Esophagus squamous epithelium (tissue), 5 donors: Measurements from ENCODE around the gene GRIK1. TPM values are rescaled to one million over a fixed set of nuclear protein-coding genes. Genes with fewer than 3 reads are reported as not detected.

Experiments
- DNase-seq: peaks from one replicate; lab custom pipeline; 2025; lab: John Stamatoyannopoulos, UW
- H3K27ac ChIP-seq, 4 donors: fragments of 200-600 bp; sonication (generic); one replicate each; pipeline ENCODE4 v1.5.1; 2016 to 2019; ENCODE audit warnings: mild to moderate bottlenecking in 1 of 4
- H3K27me3 ChIP-seq, 4 donors: fragments of 200-600 bp; sonication (generic); 1 replicate in 3 of 4; 2 replicates in 1 of 4; pipeline versions ENCODE4 v1.5.1 to v1.6.0; 2017 to 2021; ENCODE audit warnings: antibody characterized with exemption in 1 of 4
- H3K36me3 ChIP-seq, 3 donors: fragments of 200-600 bp; sonication (generic); one replicate each; pipeline ENCODE4 v1.5.1; 2016 to 2019
- H3K4me1 ChIP-seq, 3 donors: fragments of 200-600 bp; sonication (generic); one replicate each; pipeline ENCODE4 v1.5.1; 2017 to 2019
- H3K4me3 ChIP-seq, 4 donors: fragments of 200-600 bp; sonication (generic); 1 replicate in 3 of 4; 2 replicates in 1 of 4; pipeline ENCODE4 v1.5.1; 2016 to 2019; ENCODE audit warnings: mild to moderate bottlenecking in 2 of 4, moderate library complexity in 1 of 4
- H3K9me3 ChIP-seq, 3 donors: fragments of 200-600 bp; sonication (generic); one replicate each; pipeline ENCODE4 v1.5.1; 2016 to 2019
- POLR2A ChIP-seq, 4 donors: fragments of 450-650 bp; IDR thresholded peaks; one replicate each; pipeline ENCODE4 v1.6.1; 2017; ENCODE audit warnings: antibody characterized with exemption in 4 of 4, mild to moderate bottlenecking in 4 of 4, moderate library complexity in 3 of 4
- WGBS, 2 donors: methylation state at CpG; one replicate each; pipeline ENCODE4 v1.1.5; 2018; 5-methylcytosine and 5-hydroxymethylcytosine counted together
- intact Hi-C: fragments of 100-400 bp; cut with DNase I; formaldehyde crosslinking; loops from one replicate; pipeline ENCODE4 v1.15.0; 2022
- total RNA-seq, 4 donors: library from RNA; depleted of rRNA; stranded (reverse); fragments of >200 nt; gene quantifications; one replicate each; pipeline ENCODE4 v1.1.0, GENCODE V29; 2016
- TF ChIP-seq, protein P1 (sequence below), 6 experiments: fragments of 450-650 bp in 4 of 6; fragments of 200-600 bp in 2 of 6; sonication (generic) in 2 of 6; IDR thresholded peaks; one replicate each; pipeline ENCODE4 v1.5.1; 2016 to 2019; ENCODE audit warnings: antibody characterized with exemption in 6 of 6, mild to moderate bottlenecking in 4 of 6, moderate library complexity in 4 of 6
- donor health status: DM: yes; HTN: yes; CAD: no.

Gene GRIK1
- total RNA-seq, 4 donors from 2014 or later = 0.19 TPM; not detected in 3

DNA sequence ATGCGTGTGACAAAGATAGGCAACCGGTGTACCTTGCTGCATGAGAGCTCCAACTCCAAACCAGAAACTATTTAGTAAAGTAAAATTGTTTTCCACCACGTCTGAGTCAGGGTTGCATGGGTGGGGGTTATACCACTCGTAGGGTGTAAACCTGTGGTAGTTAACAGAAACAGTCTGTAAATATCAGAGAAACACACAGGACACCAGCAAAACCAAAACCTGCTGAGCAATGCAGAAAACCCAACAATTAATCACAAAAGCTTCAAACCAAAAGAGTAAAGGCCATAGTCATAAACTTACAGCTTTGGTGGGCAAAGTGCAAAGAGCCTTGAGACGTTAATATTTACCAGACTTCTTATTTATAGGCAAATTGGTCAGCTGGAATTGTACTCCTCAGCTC is 358.4 kb downstream of the GRIK1 start:
- no peak for DNase-seq
- Histone ChIP-seq H3K4me3 (no peak overlapping the region), H3K27ac (no peak overlapping the region), H3K9me3 (no peaks in the 10 kb centered on the region), H3K27me3 (no peaks in the 10 kb centered on the region), H3K36me3 (no peaks in the 10 kb centered on the region), H3K4me1 (no peaks in the 10 kb centered on the region)
- TF ChIP-seq, protein P1, sequence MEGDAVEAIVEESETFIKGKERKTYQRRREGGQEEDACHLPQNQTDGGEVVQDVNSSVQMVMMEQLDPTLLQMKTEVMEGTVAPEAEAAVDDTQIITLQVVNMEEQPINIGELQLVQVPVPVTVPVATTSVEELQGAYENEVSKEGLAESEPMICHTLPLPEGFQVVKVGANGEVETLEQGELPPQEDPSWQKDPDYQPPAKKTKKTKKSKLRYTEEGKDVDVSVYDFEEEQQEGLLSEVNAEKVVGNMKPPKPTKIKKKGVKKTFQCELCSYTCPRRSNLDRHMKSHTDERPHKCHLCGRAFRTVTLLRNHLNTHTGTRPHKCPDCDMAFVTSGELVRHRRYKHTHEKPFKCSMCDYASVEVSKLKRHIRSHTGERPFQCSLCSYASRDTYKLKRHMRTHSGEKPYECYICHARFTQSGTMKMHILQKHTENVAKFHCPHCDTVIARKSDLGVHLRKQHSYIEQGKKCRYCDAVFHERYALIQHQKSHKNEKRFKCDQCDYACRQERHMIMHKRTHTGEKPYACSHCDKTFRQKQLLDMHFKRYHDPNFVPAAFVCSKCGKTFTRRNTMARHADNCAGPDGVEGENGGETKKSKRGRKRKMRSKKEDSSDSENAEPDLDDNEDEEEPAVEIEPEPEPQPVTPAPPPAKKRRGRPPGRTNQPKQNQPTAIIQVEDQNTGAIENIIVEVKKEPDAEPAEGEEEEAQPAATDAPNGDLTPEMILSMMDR (IDR thresholded peaks at IDR 0.05) = no peak
- TF ChIP-seq POLR2A (IDR thresholded peaks at IDR 0.05) = no peak
- intact Hi-C loops = no loop called here
- 80 to 86% methylated on average over 5 of the region's 5 CpGs for WGBS, 2 donors

DNA sequence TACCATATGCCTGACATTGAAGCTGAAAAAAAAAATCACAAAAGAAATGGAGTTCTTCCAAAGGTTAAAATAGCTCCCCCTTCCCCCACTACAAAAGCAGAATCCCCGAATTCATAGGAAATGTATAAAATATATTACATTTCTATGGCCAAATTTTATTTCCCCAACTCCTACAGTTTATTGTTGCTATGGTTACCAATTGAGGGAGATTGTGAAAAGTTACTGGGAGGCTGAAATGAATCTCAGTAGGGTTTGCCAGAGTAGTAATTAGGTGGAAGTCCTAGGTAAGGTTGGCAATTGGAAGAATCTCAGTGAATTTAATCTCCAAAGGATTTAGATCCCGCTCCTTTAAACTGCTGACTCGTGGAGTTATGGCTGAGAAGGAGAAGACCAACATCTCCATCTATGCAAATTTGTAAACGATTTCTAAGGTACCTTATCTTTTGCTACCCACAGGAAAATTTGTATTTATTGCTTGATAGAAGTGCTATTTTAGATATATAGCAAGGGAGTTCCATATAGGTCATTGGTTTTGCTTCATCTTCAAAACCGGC is 359.0 kb downstream of the GRIK1 start:
- Histone ChIP-seq H3K27ac (no peak overlapping the region), H3K9me3 (no peaks in the 10 kb centered on the region), H3K4me1 (no peaks in the 10 kb centered on the region), H3K4me3 (no peak overlapping the region), H3K27me3 (no peaks in the 10 kb centered on the region), H3K36me3 (no peaks in the 10 kb centered on the region)
- no peak for TF ChIP-seq POLR2A (IDR thresholded peaks at IDR 0.05)
- TF ChIP-seq, protein P1 (IDR thresholded peaks at IDR 0.05) = no peak
- 78 to 85% methylated on average over 5 of the region's 5 CpGs for WGBS, 2 donors
- no peak for DNase-seq
- intact Hi-C loops = no loop called here

DNA sequence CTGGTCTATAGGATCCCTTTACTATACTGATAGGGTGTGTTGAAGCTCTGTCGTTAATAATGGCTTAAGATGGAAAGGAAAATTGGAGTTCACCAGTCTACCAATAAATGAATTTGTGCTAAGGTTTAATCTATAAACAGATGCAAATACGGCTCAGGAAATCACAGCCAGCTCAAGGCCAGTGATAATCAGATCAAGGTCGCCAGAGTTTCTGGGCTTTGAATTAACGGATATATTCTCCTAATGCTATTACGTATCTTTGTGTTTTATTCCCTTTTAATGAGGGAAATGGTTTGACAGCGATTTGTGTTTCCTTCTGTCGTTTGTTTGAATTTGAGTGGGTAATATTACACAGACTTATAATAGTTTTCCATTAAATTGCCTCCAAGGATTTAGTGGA is 361.5 kb downstream of the GRIK1 start:
- no peak for DNase-seq
- Histone ChIP-seq H3K4me3 (no peak overlapping the region), H3K36me3 (no peaks in the 10 kb centered on the region), H3K4me1 (no peaks in the 10 kb centered on the region), H3K9me3 (no peaks in the 10 kb centered on the region), H3K27ac (no peak overlapping the region), H3K27me3 (no peaks in the 10 kb centered on the region)
- WGBS, 2 donors = 81 to 86% methylated on average over 7 of the region's 7 CpGs
- no peak for TF ChIP-seq POLR2A (IDR thresholded peaks at IDR 0.05)
- TF ChIP-seq, protein P1 (IDR thresholded peaks at IDR 0.05) = no peak
- intact Hi-C loops = no loop called here

DNA sequence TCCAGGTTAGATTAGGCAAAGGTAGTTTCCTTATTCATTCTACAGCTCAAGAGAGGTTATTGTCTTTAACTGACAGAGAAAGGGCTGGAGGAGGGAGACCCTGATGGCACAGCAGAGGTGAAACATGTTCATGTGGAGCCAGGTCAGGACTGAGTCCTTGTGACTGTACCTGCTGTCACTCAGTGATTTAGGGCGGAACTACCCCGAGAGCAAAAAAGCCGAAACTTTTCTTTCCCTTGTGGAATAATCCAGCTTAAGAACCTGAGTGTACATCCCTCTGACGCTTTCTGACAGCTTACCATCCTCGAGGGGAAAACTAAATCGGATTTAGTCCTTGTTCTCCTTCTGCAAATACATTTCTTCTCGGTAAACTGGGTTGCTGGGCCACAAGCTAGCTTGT is 367.8 kb downstream of the GRIK1 start:
- WGBS, 2 donors = 78 to 83% methylated on average over 7 of the region's 7 CpGs
- intact Hi-C loops = no loop called here

DNA sequence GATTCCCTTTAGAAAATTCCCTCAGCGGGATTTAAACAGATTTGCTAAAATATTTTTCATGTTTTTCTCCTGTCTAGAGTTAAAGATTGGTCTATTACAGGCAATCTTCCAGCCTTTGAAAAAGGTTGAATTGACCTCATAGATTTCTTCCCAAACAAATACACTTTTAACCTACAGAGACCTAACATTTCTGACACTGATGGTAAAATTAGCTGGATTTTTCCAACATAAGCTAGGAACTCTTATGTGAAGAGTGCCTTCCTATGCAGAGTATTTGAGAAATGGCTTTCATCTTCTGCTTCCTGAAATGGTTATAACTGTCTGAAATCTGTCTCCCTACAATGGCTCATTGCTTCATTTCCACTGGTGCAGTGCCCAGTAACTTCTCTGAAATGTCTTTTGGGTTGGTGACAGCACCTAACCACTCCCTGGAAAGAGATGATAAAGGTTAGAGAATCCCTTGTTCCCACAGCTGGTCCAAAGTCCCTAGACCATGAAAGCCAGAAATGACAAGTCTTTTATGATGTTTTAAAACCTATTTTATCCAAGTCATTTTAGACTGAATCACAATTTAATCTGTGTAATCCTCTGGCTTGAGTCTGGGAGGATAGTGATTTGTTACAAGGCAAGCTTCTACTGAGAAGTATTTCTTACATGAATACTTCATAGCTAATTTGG is 371.6 kb downstream of the GRIK1 start:
- TF ChIP-seq, protein P1 (IDR thresholded peaks at IDR 0.05) = no peak
- no peak overlapping the region for H3K4me3 ChIP-seq
- H3K4me1 ChIP-seq = peaks cover 0 to 3% (median 0%) of the 10 kb centered on the region in 3 donors
- no peak overlapping the region for H3K27ac ChIP-seq
- H3K9me3 ChIP-seq = no peaks in the 10 kb centered on the region
- no peaks in the 10 kb centered on the region for H3K27me3 ChIP-seq
- WGBS, 2 donors = 79 to 91% methylated on average over 1 of the region's 1 CpG
- intact Hi-C loops = no loop called here
- H3K36me3 ChIP-seq = no peaks in the 10 kb centered on the region
- no peak for DNase-seq

More for the DNA sequence above, 367.8 kb downstream of the GRIK1 start:
- no peaks in the 10 kb centered on the region for H3K36me3 ChIP-seq
- no peak overlapping the region for H3K4me3 ChIP-seq
- DNase-seq = no peak
- no peaks in the 10 kb centered on the region for H3K27me3 ChIP-seq
- no peaks in the 10 kb centered on the region for H3K4me1 ChIP-seq
- H3K9me3 ChIP-seq = no peaks in the 10 kb centered on the region
- no peak for TF ChIP-seq POLR2A (IDR thresholded peaks at IDR 0.05)
- TF ChIP-seq, protein P1 (IDR thresholded peaks at IDR 0.05) = no peak
- H3K27ac ChIP-seq = no peak overlapping the region
